Adrenal gland (tissue), 5 donors: ENCODE measurements around the gene PIEZO1.

Experiments used
- CTCF ChIP-seq, 6 experiments: fragments of 450-650 bp in 4 of 6; fragments of 200-600 bp in 2 of 6; sonication (generic) in 1 of 6; IDR thresholded peaks; 1 replicate in 5 of 6; 2 replicates in 1 of 6; pipeline versions ENCODE4 v1.5.1 to v1.8.0; 2016 to 2021; ENCODE audit warnings: antibody characterized with exemption in 6 of 6, mild to moderate bottlenecking in 2 of 6, moderate library complexity in 1 of 6
- POLR2A ChIP-seq, 2 donors: fragments of 450-650 bp; IDR thresholded peaks; one replicate each; pipeline ENCODE4 v1.6.1; 2017; ENCODE audit warnings: antibody characterized with exemption in 2 of 2, mild to moderate bottlenecking in 2 of 2, moderate library complexity in 1 of 2
- donor health status: DM: no; HTN: no; CAD: no.

GRCh38 chr16:88699180-88699579 lies 85.8 kb downstream of the PIEZO1 start:
- TF ChIP-seq CTCF (IDR thresholded peaks at IDR 0.05): no peak
- no peak for TF ChIP-seq POLR2A (IDR thresholded peaks at IDR 0.05)
